HG02610 (cell line): ENCODE results near the gene KIAA1328.

Experiments
- ATAC-seq: cut with Tn5 transposase; IDR thresholded peaks from one replicate; pipeline ENCODE4 v1.9.1; 2021; ENCODE audit warnings: mild to moderate bottlenecking, moderate library complexity; ENCODE audit not compliant: unreplicated experiment

KIAA1328 gene

GRCh38 chr18:36942264-36942663 lies 113.3 kb downstream of the KIAA1328 start:
- ATAC-seq, result no peak

GRCh38 chr18:36947820-36948348 lies 119.0 kb downstream of the KIAA1328 start:
- ATAC-seq, result no peak

GRCh38 chr18:36950282-36950681 lies 121.4 kb downstream of the KIAA1328 start:
- no peak for ATAC-seq

- ATAC-seq, result no peak
Measured at GRCh38 chr18:36950960-36951359, 122.0 kb downstream of the KIAA1328 start.

GRCh38 chr18:36953047-36953446 lies 124.1 kb downstream of the KIAA1328 start:
- ATAC-seq, result no peak

GRCh38 chr18:36960038-36960437 lies 131.1 kb downstream of the KIAA1328 start:
- no peak for ATAC-seq

GRCh38 chr18:36963464-36963863 lies 134.5 kb downstream of the KIAA1328 start:
- no peak for ATAC-seq

- no peak for ATAC-seq
Measured at GRCh38 chr18:36974686-36975085, 145.8 kb downstream of the KIAA1328 start.

GRCh38 chr18:36977121-36977520 lies 148.2 kb downstream of the KIAA1328 start:
- ATAC-seq, result no peak

GRCh38 chr18:36993068-36993467 lies 164.1 kb downstream of the KIAA1328 start:
- peak; percentile 85 for ATAC-seq

GRCh38 chr18:37006742-37007141 lies 177.8 kb downstream of the KIAA1328 start:
- ATAC-seq, result peak; percentile 88

GRCh38 chr18:37012452-37012851 lies 183.5 kb downstream of the KIAA1328 start:
- ATAC-seq, result no peak

- ATAC-seq, result no peak
Measured at GRCh38 chr18:37019157-37019827, 190.4 kb downstream of the KIAA1328 start.

- ATAC-seq, result no peak
Measured at GRCh38 chr18:37033419-37033818, 204.5 kb downstream of the KIAA1328 start.

- ATAC-seq, result no peak
Measured at GRCh38 chr18:37042381-37042780, 213.5 kb downstream of the KIAA1328 start.

- no peak for ATAC-seq
Measured at GRCh38 chr18:37055137-37055802, 226.3 kb downstream of the KIAA1328 start.

- no peak for ATAC-seq
Measured at GRCh38 chr18:37064187-37064586, 235.3 kb downstream of the KIAA1328 start.

GRCh38 chr18:37065254-37065653 lies 236.3 kb downstream of the KIAA1328 start:
- ATAC-seq, result no peak

- ATAC-seq, result no peak
Measured at GRCh38 chr18:37084912-37085311, 256.0 kb downstream of the KIAA1328 start.

- no peak for ATAC-seq
Measured at GRCh38 chr18:37085362-37085761, 256.4 kb downstream of the KIAA1328 start.

- no peak for ATAC-seq
Measured at GRCh38 chr18:37107748-37108522, 279.0 kb downstream of the KIAA1328 start.

GRCh38 chr18:37122877-37123276 lies 293.9 kb downstream of the KIAA1328 start:
- ATAC-seq, result no peak
